IPS-18c (cell line): ENCODE results near the gene EPS8L2.
"Not testable (repeated sequence)": the region's sequence is repeated elsewhere in the genome, so short reads cannot be mapped to it uniquely, and the experiment has no call there.

Experiments
- H3K4me3 ChIP-seq: 2 replicates; pipeline ENCODE4 v1.7.0; 2013; ENCODE audit warnings: low read depth, mild to moderate bottlenecking, low read length, moderate library complexity; ENCODE audit not compliant: insufficient read depth
- H3K9me3 ChIP-seq: one replicate; pipeline ENCODE4 v1.6.1; 2013; ENCODE audit warnings: mild to moderate bottlenecking, low read length, moderate library complexity; ENCODE audit not compliant: control insufficient read depth, insufficient read depth

EPS8L2 gene

DNA sequence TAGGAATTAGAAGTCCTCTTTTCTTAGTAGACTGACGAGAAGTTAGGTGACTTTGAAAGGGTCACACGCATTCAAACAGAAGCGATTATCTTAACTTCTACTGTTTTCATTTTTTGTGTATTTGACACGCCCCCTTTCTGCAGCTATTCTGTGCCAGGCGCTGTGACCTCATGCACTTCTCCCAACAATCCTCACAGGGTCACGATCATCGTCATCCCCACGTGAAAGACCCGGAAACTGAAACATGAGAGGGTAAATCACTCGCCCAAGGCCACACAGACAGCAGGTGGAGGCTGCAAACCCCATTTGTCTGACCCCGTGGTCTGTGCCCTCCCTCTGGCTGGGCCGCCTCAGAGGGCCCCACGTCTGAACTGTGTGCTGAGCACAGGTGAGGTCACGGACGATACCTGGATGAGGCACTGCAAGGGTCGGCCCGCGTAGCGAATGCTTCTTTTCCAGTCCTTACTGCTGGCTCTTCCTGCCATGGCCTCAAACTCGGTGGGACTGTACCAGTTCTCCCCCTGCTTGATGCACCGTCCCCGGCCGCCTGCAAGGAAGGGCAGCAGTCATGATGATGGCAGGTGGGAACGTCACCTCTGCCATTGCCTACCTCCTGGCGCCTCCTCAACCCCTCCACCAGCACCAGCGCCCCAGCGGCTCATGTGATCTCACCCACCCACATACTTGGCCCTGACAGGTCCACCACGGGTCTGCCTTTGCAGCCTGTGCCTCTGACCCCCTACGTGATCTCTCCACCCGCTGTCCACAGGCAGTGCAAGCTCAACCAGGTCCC lies 19.4 kb upstream of the EPS8L2 start:
- Histone ChIP-seq H3K9me3 (no peaks in the 10 kb centered on the region), H3K4me3 (no peak overlapping the region)

DNA sequence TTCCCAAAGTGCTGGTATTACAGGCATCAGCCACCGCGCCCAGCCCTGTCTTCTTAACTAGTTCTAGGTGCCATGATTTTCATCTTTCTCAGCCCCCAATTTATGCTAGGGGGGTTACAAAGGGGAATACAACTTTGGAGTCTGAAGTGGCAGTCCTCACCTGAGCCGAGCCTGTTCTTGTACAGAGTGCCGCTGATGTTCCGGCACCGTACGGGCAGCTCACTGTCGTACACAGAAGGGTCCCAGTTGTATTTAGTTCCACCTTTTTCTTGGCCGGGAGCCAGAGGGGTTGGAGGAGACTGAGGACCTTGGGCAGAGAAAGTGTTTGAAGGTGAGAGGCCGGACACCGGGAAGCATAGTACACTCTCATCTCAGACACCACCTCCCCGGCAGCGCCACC lies 18.3 kb upstream of the EPS8L2 start:
- H3K4me3 ChIP-seq, result no peak overlapping the region
- no peaks in the 10 kb centered on the region for H3K9me3 ChIP-seq

DNA sequence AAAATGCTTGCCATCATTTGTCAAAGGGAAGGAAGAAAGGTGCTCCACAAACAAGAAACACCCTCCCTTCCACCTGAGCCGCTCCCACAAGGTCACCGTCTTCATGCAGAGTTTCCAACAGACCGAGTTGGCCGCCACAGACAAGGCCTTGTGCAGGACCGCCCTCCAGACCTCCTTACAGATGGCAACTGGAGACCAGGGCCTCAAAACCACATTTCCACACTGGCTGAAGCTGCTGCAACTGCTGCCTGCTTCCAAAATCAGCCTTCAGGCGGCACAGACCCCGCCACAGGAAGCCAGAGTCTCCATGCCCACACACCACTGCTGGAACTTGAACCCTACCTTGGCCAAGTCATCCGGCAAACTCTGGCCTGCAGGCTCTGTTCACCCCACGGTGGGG lies 17.4 kb upstream of the EPS8L2 start:
- no peak overlapping the region for H3K4me3 ChIP-seq
- no peaks in the 10 kb centered on the region for H3K9me3 ChIP-seq

DNA sequence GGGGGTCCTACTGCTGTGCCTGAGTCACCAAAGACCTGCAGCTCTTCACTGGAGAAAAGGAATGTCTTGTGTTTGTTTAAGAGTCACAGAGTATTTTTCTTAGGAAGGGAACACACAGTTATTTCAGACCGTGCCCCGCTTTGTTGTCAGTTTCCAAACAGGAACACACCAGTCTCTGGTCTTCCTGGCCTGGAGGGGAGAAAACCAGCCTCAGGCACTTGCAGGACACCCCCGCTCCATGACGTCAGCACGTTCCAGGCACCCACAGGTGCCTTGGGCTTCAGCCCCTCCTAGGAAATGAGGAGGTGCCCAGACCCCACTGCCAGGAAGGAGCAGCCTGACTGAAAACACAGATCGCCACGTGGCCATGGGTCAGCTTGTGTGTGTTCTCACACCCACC lies 16.4 kb upstream of the EPS8L2 start:
- H3K4me3 ChIP-seq, result no peak overlapping the region
- H3K9me3 ChIP-seq, result peaks cover 2% of the 10 kb centered on the region

DNA sequence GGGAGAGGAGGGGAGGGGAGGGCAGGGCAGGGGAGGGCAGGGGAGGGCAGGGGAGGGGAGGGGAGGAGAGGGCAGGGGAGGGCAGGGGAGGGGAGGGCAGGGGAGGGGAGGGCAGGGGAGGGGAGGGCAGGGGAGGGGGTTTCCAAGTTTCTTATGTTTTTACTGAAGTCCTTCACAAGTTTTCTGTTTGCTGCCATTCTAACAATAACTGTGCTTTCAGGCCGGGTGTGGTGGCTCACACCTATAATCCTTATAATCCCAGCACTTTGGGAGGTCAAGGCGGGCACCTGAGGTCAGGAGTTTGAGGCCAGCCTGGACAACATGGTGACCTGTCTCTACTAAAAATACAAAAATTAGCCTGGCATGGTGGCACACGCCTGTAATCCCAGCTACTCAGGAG lies 15.8 kb upstream of the EPS8L2 start:
- not testable (repeated sequence) for H3K9me3 ChIP-seq, H3K4me3 ChIP-seq

DNA sequence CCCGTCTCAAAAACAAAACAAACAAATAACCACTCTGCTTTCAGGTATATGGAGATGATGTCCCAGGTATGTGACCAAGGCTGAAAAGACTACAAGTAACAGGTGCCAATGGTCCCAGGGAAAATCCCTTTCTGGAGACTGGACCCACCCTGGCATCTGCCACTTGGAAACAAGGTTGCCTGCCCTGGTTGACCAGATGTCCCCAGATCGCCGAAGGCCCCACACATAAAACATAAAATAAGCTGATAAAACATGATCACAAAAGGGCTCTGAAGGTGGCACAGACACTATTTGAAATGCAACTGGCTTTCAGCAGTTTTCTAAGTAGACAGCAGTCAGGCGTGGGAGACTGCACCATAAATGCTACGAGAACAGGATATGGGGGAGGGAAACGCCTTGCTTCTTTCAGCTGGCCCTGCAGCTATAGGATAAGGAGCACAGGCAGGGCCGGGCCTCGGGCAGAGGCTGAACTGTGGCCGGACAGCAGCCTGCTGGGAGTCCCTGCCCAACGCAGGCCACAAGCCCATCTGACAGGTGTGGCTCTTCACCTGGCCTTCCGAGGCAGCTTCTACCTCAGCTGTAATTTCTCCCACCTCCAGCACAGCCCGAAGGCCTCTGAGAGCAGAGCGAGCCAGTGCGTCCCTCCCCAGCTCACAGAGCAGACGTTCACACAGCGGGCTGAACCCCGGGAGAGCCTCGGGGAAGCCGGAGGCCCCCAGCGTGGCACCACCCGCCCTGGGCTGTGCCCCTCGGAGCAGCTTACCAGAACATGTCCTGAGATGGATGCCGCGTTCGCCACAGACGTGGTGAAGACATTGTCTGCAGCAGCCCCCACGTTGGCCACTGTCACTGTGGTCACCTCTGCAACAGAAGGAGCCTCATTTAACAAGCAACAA lies 15.0 kb upstream of the EPS8L2 start:
- Histone ChIP-seq H3K9me3 (peaks cover 2% of the 10 kb centered on the region), H3K4me3 (no peak overlapping the region)

DNA sequence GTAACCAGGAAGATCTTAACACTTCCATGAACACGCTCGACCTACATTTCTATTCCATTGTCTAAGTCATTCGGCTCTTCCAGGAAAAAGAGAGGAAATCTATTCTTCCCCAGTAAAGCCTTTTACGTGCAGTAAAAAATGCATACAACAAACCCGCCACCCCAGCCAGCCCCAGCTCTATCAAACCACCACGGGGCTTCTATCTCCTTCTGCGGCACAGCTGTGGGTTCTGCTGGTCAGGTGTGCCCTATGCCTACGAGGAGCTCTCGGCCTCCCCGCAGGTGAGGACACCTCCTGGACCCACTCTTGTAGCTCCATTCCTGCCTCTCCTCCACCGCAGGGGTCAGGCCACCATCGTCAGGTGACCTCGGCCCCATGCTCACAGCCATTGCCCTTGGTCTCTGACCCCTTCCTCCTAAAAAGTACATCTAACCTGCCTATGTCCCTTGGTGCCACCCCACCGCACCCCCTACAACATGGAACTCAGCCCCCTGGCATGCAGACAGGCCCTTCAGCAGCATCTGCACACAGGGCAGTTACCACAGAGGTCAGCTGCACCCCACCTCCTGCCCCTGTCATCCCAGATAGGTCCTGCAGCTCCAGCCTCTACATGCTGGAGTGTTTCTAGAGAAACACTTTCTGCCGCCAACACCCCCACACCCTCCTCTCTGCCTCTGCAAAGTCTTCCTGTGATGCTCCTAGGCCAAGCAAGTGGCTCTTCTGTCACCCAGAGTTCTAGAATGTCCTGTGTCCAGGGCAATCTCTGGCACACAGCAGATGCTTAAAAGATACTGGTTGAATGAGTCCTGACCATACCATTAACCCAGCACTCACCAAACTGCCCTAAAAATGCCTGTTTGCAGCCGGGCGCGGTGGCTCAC lies 14.1 kb upstream of the EPS8L2 start:
- Histone ChIP-seq H3K4me3 (no peak overlapping the region), H3K9me3 (peaks cover 2% of the 10 kb centered on the region)

DNA sequence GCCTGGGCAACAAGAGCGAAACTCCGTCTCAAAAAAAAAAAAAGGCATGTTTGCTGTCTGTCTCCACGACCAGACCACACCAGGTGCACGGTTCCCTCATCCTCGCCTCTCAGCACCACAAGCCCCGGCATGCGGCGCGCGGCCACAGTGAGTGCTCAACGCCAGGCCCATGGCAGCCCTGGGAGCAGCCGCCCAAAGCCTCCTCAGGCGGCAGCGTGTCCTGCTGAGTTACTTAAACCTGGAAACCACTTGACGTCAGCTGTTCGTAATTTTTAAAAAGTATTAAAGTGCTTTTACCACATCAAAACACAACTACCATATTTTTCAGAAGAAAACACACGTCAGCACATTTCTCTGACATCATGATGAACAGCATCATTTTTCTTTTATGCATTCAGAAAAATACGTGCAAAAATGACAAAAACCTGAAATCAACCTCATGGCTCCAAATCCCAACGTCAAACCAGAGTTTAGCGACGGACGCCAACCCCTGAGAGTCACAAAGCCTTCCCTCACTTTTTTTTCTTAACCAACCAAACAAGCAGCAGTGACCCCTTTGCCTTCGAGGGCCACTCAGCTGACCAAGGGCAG lies 13.1 kb upstream of the EPS8L2 start:
- peaks cover 2% of the 10 kb centered on the region for H3K9me3 ChIP-seq
- no peak overlapping the region for H3K4me3 ChIP-seq

DNA sequence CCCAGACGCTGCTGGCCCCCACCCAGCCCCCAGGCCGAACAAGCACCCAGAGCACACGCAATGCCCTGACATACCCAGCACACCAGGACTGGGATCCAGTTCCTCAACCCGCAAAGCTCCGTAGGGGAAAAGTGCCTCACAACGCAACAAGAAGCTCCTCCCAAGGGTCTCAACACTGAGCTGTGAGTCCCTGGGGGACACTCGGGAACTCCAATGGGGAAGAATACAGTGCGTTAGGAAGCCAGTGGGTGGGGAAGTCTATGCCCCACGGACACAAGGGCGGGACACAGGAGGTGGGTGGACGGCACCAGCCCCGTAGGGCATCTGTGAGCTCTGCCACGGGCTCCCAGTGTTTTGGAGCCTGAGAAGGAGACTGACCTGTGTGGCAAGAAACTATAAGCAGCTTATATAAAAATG lies 12.6 kb upstream of the EPS8L2 start:
- Histone ChIP-seq H3K4me3 (no peak overlapping the region), H3K9me3 (peaks cover 2% of the 10 kb centered on the region)

DNA sequence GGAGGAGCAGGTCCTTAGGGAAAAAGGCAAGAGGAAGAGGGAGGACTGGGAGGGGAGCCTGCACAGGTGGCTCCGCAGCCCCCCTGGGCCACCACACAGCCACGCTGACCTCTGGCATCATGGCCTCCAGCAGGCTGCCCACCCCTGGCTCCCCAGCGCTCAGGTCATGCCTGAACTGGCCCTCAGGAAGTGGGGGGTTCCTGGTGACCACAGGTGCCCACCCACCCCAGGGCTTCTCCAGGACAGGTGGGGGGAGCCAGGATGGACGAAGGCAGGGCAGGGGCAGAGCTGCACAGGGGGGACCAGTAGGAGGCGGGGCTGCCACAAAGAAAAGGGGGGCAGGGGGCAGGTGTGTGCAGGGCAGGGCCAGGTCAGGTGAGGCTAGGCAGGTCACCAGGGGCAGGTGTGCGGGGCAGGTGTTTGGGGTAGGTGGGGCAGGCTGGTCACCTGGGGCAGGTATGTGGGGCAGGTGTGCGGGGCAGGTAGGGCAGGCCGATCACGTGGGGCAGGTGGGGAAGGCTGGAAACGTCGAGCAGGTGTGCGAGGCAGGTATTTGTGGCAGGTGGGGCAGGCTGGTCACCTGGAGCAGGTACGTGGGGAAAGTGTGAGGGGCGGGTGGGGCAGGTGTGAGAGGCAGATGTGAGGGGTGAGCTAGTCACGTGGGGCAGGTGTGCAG lies 12.0 kb upstream of the EPS8L2 start:
- peak overlapping the region; percentile 44 for H3K4me3 ChIP-seq

DNA sequence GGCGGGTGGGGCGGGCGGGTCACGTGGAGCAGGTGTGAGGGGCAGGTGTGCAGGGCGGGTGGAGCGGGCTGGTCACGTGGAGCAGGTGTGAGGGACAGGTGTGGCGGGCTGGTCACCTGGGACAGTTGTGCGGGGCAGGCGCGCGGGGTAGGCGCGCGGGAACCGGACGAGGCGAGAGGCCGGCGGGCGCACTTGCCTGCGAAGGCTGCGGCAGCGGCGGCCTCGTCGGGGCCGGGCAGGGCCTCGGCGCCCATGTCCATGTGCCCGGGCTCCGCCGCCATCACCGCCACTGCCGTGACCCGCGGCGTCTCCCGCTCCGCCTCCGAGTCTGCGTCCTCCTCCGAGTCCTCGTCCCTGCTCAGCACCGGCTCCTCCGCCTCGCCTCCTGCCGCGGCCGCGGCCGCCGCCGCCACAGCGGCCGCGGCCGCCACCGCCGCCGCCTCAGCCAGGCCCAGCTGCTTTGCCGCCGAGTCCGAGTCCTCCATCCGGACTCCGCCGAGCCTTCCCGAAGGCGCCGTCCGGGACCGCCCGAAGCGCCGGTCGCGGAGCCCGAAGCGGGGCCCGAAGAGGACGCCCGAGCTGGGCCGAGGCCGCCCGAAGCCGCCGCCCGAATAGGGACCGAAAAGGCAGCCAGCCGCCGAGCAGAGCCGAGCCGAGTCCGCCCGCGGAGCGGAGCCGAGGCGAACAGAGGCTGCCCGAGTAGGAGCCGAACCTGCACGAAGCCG lies 11.3 kb upstream of the EPS8L2 start, which contains the start of gene DEAF1:
DEAF1 (minus strand) TSS at position 660 of the 725 bp plus-strand sequence; CDS start at position 485, 175 bp downstream.
- Histone ChIP-seq H3K9me3 (peaks cover 2% of the 10 kb centered on the region), H3K4me3 (peak within 1 kb of the TSS; percentile 67)

More for the DNA sequence above, 12.0 kb upstream of the EPS8L2 start:
- H3K9me3 ChIP-seq, result peaks cover 2% of the 10 kb centered on the region

DNA sequence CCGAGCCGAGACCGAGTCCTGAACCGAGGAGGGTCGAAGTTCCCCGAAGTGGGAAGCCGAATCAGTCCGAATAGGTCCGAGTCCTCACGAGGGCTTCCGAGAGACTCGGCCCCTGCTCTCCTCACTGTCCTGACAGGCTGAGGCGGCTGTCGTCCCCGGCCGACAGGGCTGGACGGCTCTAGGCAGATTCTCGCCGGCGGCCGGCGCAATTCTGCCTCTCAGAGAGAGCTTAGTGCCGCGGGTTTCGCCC lies 10.8 kb upstream of the EPS8L2 start:
- Histone ChIP-seq H3K4me3 (peak overlapping the region; percentile 67), H3K9me3 (peaks cover 2% of the 10 kb centered on the region)

DNA sequence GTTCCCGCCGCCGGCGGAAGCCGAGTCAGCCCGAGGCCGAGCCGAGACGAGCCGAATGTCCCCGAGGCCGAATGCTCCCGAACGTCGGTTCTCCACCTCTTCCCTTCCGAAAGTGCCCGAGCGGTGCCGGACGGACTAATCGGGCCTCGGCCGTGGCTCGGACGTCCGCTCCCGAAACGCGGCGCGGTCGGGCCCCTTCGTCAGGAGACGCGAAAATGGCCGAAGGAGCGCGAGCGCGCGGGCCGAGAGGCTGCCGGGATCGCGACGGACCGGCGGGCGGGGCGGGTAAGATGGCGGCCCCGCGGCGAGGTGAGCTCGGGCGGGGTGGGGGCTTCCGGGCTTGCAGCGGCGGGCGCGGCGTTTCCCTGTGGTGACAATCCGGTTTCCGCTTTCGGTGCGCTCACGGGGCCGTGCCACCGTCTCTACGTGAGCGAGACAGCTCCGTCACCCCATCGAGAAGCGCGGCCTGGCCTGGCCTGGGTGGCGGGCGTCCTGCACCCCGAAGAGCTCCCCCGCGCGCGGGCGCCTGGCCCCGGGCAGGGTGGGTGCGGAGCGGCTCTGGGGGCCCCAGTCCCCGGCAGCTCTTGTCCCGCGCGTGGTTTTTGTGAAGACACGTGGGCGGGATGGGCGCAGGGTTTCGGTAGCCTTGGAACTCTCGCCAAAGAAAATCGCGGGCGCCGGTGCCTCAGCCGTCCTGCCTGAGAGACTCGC lies 10.3 kb upstream of the EPS8L2 start, which contains the start of gene TMEM80:
TMEM80 (plus strand) TSS at position 279 of the 711 bp plus-strand sequence; CDS start at position 291, 12 bp downstream.
- Histone ChIP-seq H3K4me3 (peak within 1 kb of the TSS; percentile 67), H3K9me3 (peaks cover 2% of the 10 kb centered on the region)

DNA sequence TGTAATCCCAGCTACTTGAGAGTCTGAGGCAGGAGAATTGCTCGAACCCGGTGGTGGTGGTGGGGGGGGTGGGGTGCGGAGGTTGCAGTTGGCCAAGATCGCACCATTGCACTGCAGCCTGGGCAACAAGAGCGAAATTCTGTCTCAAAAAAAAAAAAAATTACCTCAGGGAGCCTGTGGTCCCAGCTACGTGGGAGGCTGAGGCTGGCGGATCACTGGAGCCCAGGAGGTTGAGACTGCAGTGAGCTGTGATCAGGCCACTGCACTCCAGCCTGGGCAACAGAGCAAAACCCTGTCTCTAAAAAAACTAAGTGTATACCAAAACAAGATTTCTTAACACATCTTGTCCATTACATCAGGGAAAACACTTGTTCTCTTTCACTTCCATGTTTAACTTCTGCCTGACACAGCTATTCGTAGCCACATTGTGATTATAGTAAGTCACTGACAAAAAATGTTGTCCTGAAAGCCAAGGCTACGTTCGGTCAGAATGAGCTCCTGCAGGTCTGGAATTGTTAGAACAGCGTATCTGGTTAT lies 9.0 kb upstream of the EPS8L2 start:
- Histone ChIP-seq H3K9me3 (peaks cover 2% of the 10 kb centered on the region), H3K4me3 (no peak overlapping the region)

DNA sequence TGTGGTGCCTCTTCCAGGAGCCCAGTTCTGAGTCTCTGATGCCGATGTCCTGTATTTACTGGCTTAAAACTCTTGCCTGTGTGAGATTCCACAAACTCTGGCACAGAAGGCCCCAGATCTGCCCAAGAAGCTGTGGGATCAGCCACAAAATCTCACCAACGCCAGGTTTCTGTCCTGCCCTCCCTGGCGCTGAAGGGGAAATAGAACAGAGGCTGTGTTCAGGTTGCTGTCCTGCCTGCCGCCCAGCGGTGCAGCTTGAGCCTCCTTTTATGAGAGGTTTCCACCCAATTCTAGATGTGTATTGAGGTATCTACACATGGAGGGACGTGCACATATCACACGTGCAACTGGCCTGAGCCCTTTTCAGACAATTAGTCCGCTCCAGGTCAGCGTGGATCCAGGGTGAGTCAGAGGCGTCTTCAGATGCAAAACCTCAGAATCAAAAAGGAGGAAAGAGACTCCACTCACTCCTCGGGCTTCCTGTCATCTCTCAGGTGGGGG lies 8.2 kb upstream of the EPS8L2 start:
- H3K9me3 ChIP-seq, result peaks cover 2% of the 10 kb centered on the region
- H3K4me3 ChIP-seq, result no peak overlapping the region
